ENCODE results near the gene PSKH1. TPM values are rescaled to one million over a fixed set of nuclear protein-coding genes. Genes with fewer than 3 reads are reported as not detected.

PSKH1 gene
- total and polyA plus RNA-seq, 10 of the 15 experiments (the other 5 are each of a cell fraction or from before 2014, with no cell fraction given) = 0.63 to 20.4 (median 7.8) TPM

GRCh38 chr16:67846063-67846319 lies 47.1 kb upstream of the PSKH1 start:
- no peaks in the 10 kb centered on the region for H3K27me3 ChIP-seq (replicated peaks in 1 of 2; ENCODE audit: control insufficient read depth in 2 of 2, insufficient read depth in 2 of 2, low read length in 1 of 2)
- peak overlapping the region; percentile 93 for H2AFZ ChIP-seq (ENCODE audit: control insufficient read depth, low read depth, low read length)
- CTCF ChIA-PET = interaction anchor here (0.9 to 2.8 kb wide), 6 partner anchors 30 to 195 kb away, joined by 3 to 24 read pairs (median 4); no protein-coding TSS in a partner anchor
- intact Hi-C loops (cut with micrococcal nuclease; ENCODE audit: unreplicated experiment) (loop anchor here (1.0 to 2.0 kb wide), 3 partner anchors 27 to 283 kb away; partner anchors contain the start of genes CTCF, EDC4 and PSMB10), in situ Hi-C loops (cut with MboI) (no loop called here)
- peak overlapping the region; percentile 81 for H3K27ac ChIP-seq (ENCODE audit: control insufficient read depth, insufficient read depth)
- FAIRE-seq (peak; percentile 18), DNase-seq (ENCODE audit: low read depth, low spot score) (no peak), ATAC-seq (no peak)
- H4K20me1 ChIP-seq (ENCODE audit: control insufficient read depth, insufficient read depth) = no peaks in the 10 kb centered on the region
- peaks cover 29% of the 10 kb centered on the region for H3K4me1 ChIP-seq (ENCODE audit: control insufficient read depth, insufficient read depth, low read length)
- POLR2A ChIA-PET = interaction anchor here (0.5 to 3.3 kb wide), 11 partner anchors 10 to 260 kb away, joined by 3 to 29 read pairs (median 4); partner anchors contain the start of genes ACD, EDC4, RANBP10 and TSNAXIP1
- TF ChIP-seq HDGF (IDR thresholded peaks at IDR 0.05) = no peak
- TF ChIP-seq, protein P1, sequence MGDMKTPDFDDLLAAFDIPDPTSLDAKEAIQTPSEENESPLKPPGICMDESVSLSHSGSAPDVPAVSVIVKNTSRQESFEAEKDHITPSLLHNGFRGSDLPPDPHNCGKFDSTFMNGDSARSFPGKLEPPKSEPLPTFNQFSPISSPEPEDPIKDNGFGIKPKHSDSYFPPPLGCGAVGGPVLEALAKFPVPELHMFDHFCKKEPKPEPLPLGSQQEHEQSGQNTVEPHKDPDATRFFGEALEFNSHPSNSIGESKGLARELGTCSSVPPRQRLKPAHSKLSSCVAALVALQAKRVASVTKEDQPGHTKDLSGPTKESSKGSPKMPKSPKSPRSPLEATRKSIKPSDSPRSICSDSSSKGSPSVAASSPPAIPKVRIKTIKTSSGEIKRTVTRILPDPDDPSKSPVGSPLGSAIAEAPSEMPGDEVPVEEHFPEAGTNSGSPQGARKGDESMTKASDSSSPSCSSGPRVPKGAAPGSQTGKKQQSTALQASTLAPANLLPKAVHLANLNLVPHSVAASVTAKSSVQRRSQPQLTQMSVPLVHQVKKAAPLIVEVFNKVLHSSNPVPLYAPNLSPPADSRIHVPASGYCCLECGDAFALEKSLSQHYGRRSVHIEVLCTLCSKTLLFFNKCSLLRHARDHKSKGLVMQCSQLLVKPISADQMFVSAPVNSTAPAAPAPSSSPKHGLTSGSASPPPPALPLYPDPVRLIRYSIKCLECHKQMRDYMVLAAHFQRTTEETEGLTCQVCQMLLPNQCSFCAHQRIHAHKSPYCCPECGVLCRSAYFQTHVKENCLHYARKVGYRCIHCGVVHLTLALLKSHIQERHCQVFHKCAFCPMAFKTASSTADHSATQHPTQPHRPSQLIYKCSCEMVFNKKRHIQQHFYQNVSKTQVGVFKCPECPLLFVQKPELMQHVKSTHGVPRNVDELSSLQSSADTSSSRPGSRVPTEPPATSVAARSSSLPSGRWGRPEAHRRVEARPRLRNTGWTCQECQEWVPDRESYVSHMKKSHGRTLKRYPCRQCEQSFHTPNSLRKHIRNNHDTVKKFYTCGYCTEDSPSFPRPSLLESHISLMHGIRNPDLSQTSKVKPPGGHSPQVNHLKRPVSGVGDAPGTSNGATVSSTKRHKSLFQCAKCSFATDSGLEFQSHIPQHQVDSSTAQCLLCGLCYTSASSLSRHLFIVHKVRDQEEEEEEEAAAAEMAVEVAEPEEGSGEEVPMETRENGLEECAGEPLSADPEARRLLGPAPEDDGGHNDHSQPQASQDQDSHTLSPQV (IDR thresholded peaks at IDR 0.05) = no peak
- TF ChIP-seq IRF3 (IDR thresholded peaks at IDR 0.05) = no peak
- TF ChIP-seq JUND (IDR thresholded peaks at IDR 0.05; ENCODE audit: low read depth, low read length) = no peak
- no peak for TF ChIP-seq NBN (IDR thresholded peaks at IDR 0.05)
- TF ChIP-seq, protein P2, sequence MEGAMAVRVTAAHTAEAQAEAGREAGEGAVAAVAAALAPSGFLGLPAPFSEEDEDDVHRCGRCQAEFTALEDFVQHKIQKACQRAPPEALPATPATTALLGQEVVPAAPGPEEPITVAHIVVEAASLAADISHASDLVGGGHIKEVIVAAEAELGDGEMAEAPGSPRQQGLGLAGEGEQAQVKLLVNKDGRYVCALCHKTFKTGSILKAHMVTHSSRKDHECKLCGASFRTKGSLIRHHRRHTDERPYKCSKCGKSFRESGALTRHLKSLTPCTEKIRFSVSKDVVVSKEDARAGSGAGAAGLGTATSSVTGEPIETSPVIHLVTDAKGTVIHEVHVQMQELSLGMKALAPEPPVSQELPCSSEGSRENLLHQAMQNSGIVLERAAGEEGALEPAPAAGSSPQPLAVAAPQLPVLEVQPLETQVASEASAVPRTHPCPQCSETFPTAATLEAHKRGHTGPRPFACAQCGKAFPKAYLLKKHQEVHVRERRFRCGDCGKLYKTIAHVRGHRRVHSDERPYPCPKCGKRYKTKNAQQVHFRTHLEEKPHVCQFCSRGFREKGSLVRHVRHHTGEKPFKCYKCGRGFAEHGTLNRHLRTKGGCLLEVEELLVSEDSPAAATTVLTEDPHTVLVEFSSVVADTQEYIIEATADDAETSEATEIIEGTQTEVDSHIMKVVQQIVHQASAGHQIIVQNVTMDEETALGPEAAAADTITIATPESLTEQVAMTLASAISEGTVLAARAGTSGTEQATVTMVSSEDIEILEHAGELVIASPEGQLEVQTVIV (IDR thresholded peaks at IDR 0.05; ENCODE audit: borderline replicate concordance, partially characterized antibody) = no peak
- no peak for TF ChIP-seq NR2C2 (IDR thresholded peaks at IDR 0.05; ENCODE audit: borderline replicate concordance, control insufficient read depth, insufficient read length, low read depth)
- SMC1A ChIA-PET (ENCODE audit: uncharacterized antibody, unreplicated experiment) = interaction anchor here (0.9 to 1.9 kb wide), 7 partner anchors 11 to 186 kb away, joined by 3 to 8 read pairs (median 4); partner anchors contain the start of genes ACD, EDC4 and PSMB10
- H3K36me3 ChIP-seq (ENCODE audit: control insufficient read depth in 2 of 2, insufficient read depth in 2 of 2, low read length in 1 of 2) = peaks cover 0 to 7% of the 10 kb centered on the region in 2 experiments; a peak in 2 of 4 replicates
- peak overlapping the region; percentile 84 for H3K4me2 ChIP-seq (ENCODE audit: control insufficient read depth, insufficient read depth)
- peak overlapping the region; percentile 77 for H3K9ac ChIP-seq (ENCODE audit: control insufficient read depth, insufficient read depth, low read length)
- RAD21 ChIA-PET (ENCODE audit: unreplicated experiment) = interaction anchor here (0.8 to 1.4 kb wide), 5 partner anchors 25 to 239 kb away, joined by 3 to 4 read pairs (median 3); partner anchors contain the start of genes NFATC3, RANBP10 and TSNAXIP1
- TSS peak; percentile 94 for BruUV-seq (replicated peaks)
- peaks cover 61% of the 10 kb centered on the region for H3K79me2 ChIP-seq (ENCODE audit: control insufficient read depth, insufficient read depth, low read length)
- peak overlapping the region; percentile 84 for H3K4me3 ChIP-seq
- 4% methylated on average over 2 of the region's 2 CpGs for WGBS (ENCODE audit: insufficient coverage, insufficient replicate concordance, low lambda C conversion rate, missing lambda C conversion rate)
- H3K9me3 ChIP-seq (replicated peaks; ENCODE audit: control insufficient read depth, insufficient read depth, low read length) = no peaks in the 10 kb centered on the region
